ENCODE measurements around the gene FCGR1A. TPM values are rescaled to one million over a fixed set of nuclear protein-coding genes. Genes with fewer than 3 reads are reported as not detected.
"Not testable (repeated sequence)": the region's sequence is repeated elsewhere in the genome, so short reads cannot be mapped to it uniquely, and the experiment has no call there.

Gene FCGR1A
- total and polyA plus RNA-seq, 2 of the 8 experiments (the other 6 are each of a cell fraction or from before 2014, with no cell fraction given) = not detected

DNA sequence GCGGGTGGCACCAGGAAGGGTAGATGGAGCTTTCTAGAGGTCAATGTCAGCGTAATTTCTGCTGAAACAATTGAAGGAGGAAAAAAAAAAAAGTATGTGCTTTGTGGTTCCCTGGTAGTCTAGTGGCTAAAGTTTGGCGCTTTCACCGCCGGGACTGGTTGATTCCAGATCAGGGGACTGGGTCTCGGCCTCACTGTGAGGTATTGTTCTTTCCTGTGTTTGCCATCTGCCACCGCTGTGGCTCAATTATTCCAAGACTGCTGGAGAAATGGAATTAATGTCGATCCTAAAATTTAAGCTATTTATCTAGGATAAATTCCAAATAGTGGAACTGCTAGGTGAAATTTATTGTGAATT, 34.4 kb upstream of the FCGR1A start:
- H2AFZ ChIP-seq (ENCODE audit: low read length) = not testable (repeated sequence)

DNA sequence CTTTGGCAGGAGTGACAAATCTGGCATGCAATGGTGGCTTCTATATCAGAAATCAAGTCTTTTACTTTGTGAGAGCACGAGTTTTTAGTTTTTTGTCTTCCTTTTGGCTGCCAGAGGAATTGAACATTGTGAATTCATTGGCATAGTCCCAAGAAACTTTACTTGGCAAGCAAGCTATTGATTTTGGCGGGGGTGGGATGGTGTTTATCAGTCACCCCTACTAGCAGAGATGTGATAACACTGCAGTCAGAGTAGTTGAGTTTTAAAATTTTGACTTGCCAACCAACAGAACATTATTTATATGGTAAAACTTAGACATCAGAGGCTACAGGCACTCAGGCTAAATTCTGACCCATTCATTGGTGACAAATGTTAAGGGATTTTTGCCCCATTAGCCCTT, 31.9 kb upstream of the FCGR1A start:
- H3K36me3 ChIP-seq (ENCODE audit: control insufficient read depth in 2 of 4, insufficient read depth in 4 of 4, low read length in 3 of 4); H3K23me2 ChIP-seq (ENCODE audit: low read depth, low read length); H3K9me3 ChIP-seq (ENCODE audit: insufficient read depth in 2 of 2, low read depth in 1 of 2, low read length in 1 of 2); POLR2A ChIA-PET (ENCODE audit: partially characterized antibody); H3K18ac ChIP-seq (ENCODE audit: extremely low read depth, low read length); H3K27me3 ChIP-seq (replicated peaks in 1 of 4; ENCODE audit: control insufficient read depth in 3 of 4, extremely low read depth in 1 of 4, insufficient read depth in 3 of 4, low read length in 3 of 4); H2BK5ac ChIP-seq (ENCODE audit: low read depth, low read length); H2BK12ac ChIP-seq (ENCODE audit: low read depth, low read length); H3K4ac ChIP-seq (replicated peaks; ENCODE audit: insufficient read length, low read depth, low read length); H3K14ac ChIP-seq (ENCODE audit: insufficient read length); H2BK15ac ChIP-seq (ENCODE audit: low read length); H2AK5ac ChIP-seq (ENCODE audit: low read depth, low read length); H3K4me2 ChIP-seq (ENCODE audit: insufficient read depth in 1 of 2, low read depth in 2 of 2, low read length in 2 of 2); H3K27ac ChIP-seq (ENCODE audit: low read depth, low read length); H4K20me1 ChIP-seq (replicated peaks in 1 of 2; ENCODE audit: control insufficient read depth in 1 of 2, insufficient read depth in 2 of 2, low read length in 2 of 2); FAIRE-seq; CTCF ChIA-PET (ENCODE audit: partially characterized antibody); H3K4me1 ChIP-seq (replicated peaks in 1 of 4; ENCODE audit: control insufficient read depth in 3 of 4, insufficient read depth in 4 of 4, low read length in 3 of 4); H4K8ac ChIP-seq (ENCODE audit: extremely low read depth, insufficient read depth, low read length); H3K9ac ChIP-seq (replicated peaks in 1 of 4; ENCODE audit: extremely low read depth in 1 of 4, low read depth in 3 of 4, low read length in 3 of 4); H4K91ac ChIP-seq (replicated peaks; ENCODE audit: insufficient read length, low read length); H3K56ac ChIP-seq (replicated peaks; ENCODE audit: insufficient read length, low read depth, low read length); H3K79me2 ChIP-seq (ENCODE audit: control insufficient read depth in 1 of 2, insufficient read depth in 2 of 2, low read length in 2 of 2); H3K4me3 ChIP-seq (ENCODE audit: extremely low read depth in 1 of 4, insufficient read depth in 2 of 4, low read depth in 3 of 4, low read length in 4 of 4); H4K5ac ChIP-seq (ENCODE audit: insufficient read length, low read depth, low read length); H3K79me1 ChIP-seq (ENCODE audit: low read depth, low read length); H2BK120ac ChIP-seq (replicated peaks; ENCODE audit: low read depth, low read length); H2AFZ ChIP-seq (ENCODE audit: low read length); DNase-seq (ENCODE audit: low read depth in 1 of 2, low spot score in 2 of 2); H2BK20ac ChIP-seq (ENCODE audit: low read length); H3K23ac ChIP-seq (ENCODE audit: insufficient read length): not testable (repeated sequence)
- 61% methylated on average over 1 of the region's 2 CpGs; no CpG with 5 or more reads in 1 of the 2 experiments for WGBS, 2 experiments (ENCODE audit: extremely low coverage in 1 of 2, insufficient coverage in 1 of 2, insufficient read length in 1 of 2, insufficient replicate concordance in 2 of 2, low coverage in 1 of 2, low lambda C conversion rate in 2 of 2, missing lambda C conversion rate in 1 of 2)

More for the DNA sequence above, 34.4 kb upstream of the FCGR1A start:
- H3K9ac ChIP-seq (replicated peaks in 1 of 4; ENCODE audit: extremely low read depth in 1 of 4, low read depth in 3 of 4, low read length in 3 of 4); H2BK12ac ChIP-seq (ENCODE audit: low read depth, low read length); H3K56ac ChIP-seq (replicated peaks; ENCODE audit: insufficient read length, low read depth, low read length); H3K79me2 ChIP-seq (ENCODE audit: control insufficient read depth in 1 of 2, insufficient read depth in 2 of 2, low read length in 2 of 2); H2BK15ac ChIP-seq (ENCODE audit: low read length); H3K23me2 ChIP-seq (ENCODE audit: low read depth, low read length); H3K27me3 ChIP-seq (replicated peaks in 1 of 4; ENCODE audit: control insufficient read depth in 3 of 4, extremely low read depth in 1 of 4, insufficient read depth in 3 of 4, low read length in 3 of 4); POLR2A ChIA-PET (ENCODE audit: partially characterized antibody); H3K18ac ChIP-seq (ENCODE audit: extremely low read depth, low read length); H2BK120ac ChIP-seq (replicated peaks; ENCODE audit: low read depth, low read length); H4K8ac ChIP-seq (ENCODE audit: extremely low read depth, insufficient read depth, low read length); H3K36me3 ChIP-seq (ENCODE audit: control insufficient read depth in 2 of 4, insufficient read depth in 4 of 4, low read length in 3 of 4); H2BK5ac ChIP-seq (ENCODE audit: low read depth, low read length); CTCF ChIA-PET (ENCODE audit: partially characterized antibody); H3K9me3 ChIP-seq (ENCODE audit: insufficient read depth in 2 of 2, low read depth in 1 of 2, low read length in 1 of 2); H4K91ac ChIP-seq (replicated peaks; ENCODE audit: insufficient read length, low read length); H2BK20ac ChIP-seq (ENCODE audit: low read length); H3K79me1 ChIP-seq (ENCODE audit: low read depth, low read length); H2AK5ac ChIP-seq (ENCODE audit: low read depth, low read length); H3K23ac ChIP-seq (ENCODE audit: insufficient read length); H4K5ac ChIP-seq (ENCODE audit: insufficient read length, low read depth, low read length); H3K27ac ChIP-seq (ENCODE audit: low read depth, low read length); H3K4me1 ChIP-seq (replicated peaks in 1 of 4; ENCODE audit: control insufficient read depth in 3 of 4, insufficient read depth in 4 of 4, low read length in 3 of 4); H3K14ac ChIP-seq (ENCODE audit: insufficient read length); H4K20me1 ChIP-seq (replicated peaks in 1 of 2; ENCODE audit: control insufficient read depth in 1 of 2, insufficient read depth in 2 of 2, low read length in 2 of 2); H3K4ac ChIP-seq (replicated peaks; ENCODE audit: insufficient read length, low read depth, low read length): not testable (repeated sequence)
- FAIRE-seq = peak; percentile 50
- 16% methylated on average over 6 of the region's 8 CpGs; no CpG with 5 or more reads in 1 of the 2 experiments for WGBS, 2 experiments (ENCODE audit: extremely low coverage in 1 of 2, insufficient coverage in 1 of 2, insufficient read length in 1 of 2, insufficient replicate concordance in 2 of 2, low coverage in 1 of 2, low lambda C conversion rate in 2 of 2, missing lambda C conversion rate in 1 of 2)
- Histone ChIP-seq H3K4me3 (ENCODE audit: extremely low read depth in 1 of 4, insufficient read depth in 2 of 4, low read depth in 3 of 4, low read length in 4 of 4) (peak overlapping the region in 3 of 4 experiments; percentile 17 to 52 (median 25); a peak in 4 of 8 replicates), H3K4me2 (ENCODE audit: insufficient read depth in 1 of 2, low read depth in 2 of 2, low read length in 2 of 2) (peak overlapping the region; percentile 54 to 76)
- peak in 1 of 2 experiments; percentile 51 for DNase-seq (ENCODE audit: low read depth in 1 of 2, low spot score in 2 of 2)
